Measurements from ENCODE around the gene C5AR2.

- TF ChIP-seq GATA2 (IDR thresholded peaks at IDR 0.05; ENCODE audit: low read depth, low read length) (no peak), GATA3 (IDR thresholded peaks at IDR 0.05; ENCODE audit: low read depth, low read length) (no peak)
Measured at GRCh38 chr19:47358936-47359335, 27.0 kb downstream of the C5AR2 start.

Measured in SH-SY5Y (cell line).